SK-N-SH treated with all-trans-retinoic acid at 6 μM for 48 hours (cell line): Measurements from ENCODE around the gene DYRK1B.

Source experiments
- SNAI2 ChIP-seq: fragments of 250-450 bp; sonication (Bioruptor Pico); IDR thresholded peaks from 2 replicates; pipeline ENCODE4 v1.5.0; 2020; ENCODE audit warnings: mild to moderate bottlenecking, moderate library complexity
- ZFP30 ChIP-seq: fragments of 450-650 bp; formaldehyde crosslinking; IDR thresholded peaks from 2 replicates; pipeline ENCODE4 v1.5.0; 2022; ENCODE audit warnings: mild to moderate bottlenecking, moderate library complexity

- no peak for TF ChIP-seq SNAI2 (CRISPR knock-in tag)
- no peak for TF ChIP-seq ZFP30 (CRISPR knock-in tag)
Observed at GRCh38 chr19:39818626-39819097, 15.3 kb downstream of the DYRK1B start.
